Renal pelvis (tissue), 4 donors: ENCODE measurements around the gene BOC. TPM values are rescaled to one million over a fixed set of nuclear protein-coding genes. Genes with fewer than 3 reads are reported as not detected.

Experiments
- DNase-seq: peaks from one replicate; pipeline ENCODE4 v3.0.0-alpha.2; 2013
- polyA plus RNA-seq, 3 donors: library from polyadenylated mRNA; unstranded; fragments of 120-200 nt; gene quantifications; one replicate each; pipeline ENCODE4 v1.2.1, GENCODE V29; 2013; ENCODE audit not compliant: insufficient read length in 3 of 3

The BOC gene
- polyA plus RNA-seq, 3 donors = 20.7 to 30.7 (median 24.2) TPM

DNA sequence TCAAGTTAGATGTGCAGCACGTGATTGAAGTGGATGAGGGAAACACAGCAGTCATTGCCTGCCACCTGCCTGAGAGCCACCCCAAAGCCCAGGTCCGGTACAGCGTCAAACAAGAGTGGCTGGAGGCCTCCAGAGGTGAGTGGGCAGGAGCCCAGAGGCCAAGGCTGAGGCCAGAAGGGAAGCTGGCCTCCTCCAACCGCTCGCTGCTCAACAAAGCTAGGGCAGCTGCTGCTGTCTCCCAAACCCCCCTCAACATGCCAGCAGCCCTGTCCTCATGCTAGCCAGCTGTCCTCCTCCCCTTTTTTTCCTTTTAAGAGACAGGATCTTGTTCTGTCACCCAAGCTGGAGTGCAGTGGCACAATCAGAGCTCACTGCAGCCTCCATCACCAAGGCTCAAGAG is 57.0 kb downstream of the BOC start:
- no peak for DNase-seq

DNA sequence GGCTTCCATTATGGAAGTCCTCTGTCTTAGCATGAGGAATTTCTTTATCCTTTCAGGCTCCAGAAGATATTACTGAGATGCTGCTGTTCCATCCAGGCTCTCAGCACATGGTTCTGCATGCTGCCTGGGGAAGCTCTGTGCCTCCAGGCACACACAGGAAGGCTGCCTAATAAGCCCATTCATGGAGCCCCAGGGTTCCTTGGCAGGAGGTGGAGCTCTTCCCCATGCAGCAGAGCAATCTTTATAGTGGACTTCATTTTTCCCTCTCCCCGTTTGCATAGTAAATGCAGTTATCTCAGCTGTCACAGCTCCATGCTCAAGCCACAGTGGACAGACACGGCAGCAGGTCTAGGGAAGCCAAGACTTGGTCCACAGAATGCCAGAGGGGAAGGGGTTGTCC is 57.6 kb downstream of the BOC start:
- no peak for DNase-seq

DNA sequence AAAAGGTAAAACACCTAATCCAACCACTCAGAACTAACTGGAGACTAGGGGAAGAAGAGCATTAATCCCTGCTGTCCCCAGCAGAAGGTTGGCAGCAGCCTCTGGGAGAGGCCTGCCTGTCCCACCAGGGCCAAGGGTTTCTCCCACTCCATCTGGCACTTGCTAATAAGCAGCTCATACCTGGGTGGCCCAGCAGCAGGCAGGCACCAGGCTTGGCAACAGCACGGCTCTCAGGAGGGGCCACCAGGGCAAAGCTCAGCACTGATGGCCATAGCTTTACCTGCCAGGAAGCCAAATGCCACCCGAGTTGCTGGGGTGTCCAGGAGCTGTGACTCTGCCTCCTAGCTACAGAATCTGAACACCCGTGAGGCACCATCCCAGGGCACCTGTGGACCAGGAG is 58.3 kb downstream of the BOC start:
- no peak for DNase-seq

DNA sequence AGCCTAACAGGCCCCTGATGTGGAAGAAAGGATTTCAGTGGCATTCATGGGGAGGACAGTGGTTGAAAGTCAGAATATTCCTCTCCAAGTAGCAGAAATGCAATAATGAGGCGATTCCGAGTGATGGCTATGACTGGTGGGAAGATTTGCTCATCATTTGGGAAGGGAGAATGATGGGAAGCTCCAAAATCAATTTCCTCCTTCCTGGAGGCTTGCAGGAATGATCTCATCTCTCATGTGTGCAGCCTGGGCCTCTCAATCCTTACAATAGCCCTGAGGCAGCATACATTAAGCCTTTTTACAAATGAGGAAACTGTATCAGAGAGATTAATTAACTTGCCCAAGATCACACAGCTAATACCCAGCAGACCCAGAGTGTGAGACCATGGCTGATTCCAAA is 58.7 kb downstream of the BOC start:
- no peak for DNase-seq

DNA sequence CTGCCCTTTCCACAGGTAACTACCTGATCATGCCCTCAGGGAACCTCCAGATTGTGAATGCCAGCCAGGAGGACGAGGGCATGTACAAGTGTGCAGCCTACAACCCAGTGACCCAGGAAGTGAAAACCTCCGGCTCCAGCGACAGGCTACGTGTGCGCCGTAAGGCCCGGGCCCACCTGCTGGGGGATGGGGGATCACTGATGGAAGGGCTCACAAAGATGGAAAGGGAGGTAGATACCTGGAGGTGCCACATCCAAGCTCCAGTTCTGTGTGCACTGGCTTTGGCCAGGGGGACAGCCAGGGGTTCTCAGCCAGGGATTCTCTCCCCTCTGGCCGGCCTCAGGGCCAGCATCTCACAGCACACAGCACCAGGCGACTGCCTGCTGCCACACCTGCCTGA is 59.4 kb downstream of the BOC start:
- DNase-seq = no peak

DNA sequence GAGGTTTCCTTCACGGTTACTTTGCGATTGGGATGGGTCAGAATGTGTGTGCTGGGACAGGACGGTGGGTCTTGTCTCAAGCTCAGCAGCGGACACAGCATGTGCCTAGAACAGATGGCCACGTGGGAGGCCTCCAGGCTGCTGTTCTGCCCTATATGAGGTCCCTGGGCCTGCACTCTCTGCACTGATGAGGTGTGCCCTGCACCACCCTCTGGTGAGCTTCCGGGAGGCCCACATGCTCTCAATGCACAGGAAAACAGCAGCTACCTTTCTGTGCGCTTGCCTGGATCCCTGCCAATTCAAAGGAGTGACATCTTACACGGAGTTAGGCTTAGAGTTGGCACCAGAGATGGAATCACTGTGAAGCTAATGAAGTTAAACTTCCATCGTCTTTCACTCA is 59.8 kb downstream of the BOC start:
- no peak for DNase-seq

DNA sequence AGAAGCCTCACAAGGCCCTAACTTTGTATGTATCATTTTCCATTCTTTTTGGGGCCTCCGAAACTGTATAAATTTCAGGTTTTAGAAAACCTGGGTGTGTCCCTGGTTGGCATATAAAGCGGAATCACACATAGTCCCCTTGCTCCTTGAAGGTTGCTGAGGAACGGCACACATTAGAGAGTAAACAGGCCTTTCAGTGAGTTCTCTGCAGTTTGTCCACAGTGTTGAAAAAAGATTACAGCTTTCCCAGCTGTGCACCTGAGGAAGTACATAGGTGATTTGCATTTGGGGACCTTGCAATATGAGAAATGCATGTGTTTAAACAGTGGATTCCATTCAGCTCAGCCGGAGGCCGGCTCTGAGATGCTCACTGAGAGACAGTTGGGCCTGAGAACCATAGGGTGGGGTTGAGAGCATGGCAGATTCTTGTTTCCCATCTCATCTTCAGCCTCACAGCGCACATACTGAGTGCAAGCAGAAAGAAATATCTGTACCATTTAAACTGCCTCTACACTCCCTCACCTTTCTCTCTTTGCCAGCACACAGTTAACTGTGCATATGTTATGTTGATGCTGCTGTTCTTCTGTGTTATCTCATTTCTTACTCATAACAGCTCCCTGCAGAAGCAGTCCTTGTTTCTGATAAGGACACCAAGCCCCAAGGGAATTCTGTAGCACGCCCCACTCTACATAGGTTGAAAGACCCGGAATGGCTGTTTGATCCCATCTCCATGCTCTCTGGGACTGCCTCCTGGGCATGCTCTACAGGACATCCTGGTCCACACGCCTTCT is 60.4 kb downstream of the BOC start:
- no peak for DNase-seq

DNA sequence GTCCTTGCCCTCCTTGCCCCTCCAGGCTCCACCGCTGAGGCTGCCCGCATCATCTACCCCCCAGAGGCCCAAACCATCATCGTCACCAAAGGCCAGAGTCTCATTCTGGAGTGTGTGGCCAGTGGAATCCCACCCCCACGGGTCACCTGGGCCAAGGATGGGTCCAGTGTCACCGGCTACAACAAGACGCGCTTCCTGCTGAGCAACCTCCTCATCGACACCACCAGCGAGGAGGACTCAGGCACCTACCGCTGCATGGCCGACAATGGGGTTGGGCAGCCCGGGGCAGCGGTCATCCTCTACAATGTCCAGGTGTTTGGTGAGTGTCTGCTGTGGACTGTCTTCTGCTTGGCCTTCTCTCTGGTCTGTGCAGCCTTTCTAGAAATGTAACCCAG is 61.0 kb downstream of the BOC start:
- DNase-seq = no peak

DNA sequence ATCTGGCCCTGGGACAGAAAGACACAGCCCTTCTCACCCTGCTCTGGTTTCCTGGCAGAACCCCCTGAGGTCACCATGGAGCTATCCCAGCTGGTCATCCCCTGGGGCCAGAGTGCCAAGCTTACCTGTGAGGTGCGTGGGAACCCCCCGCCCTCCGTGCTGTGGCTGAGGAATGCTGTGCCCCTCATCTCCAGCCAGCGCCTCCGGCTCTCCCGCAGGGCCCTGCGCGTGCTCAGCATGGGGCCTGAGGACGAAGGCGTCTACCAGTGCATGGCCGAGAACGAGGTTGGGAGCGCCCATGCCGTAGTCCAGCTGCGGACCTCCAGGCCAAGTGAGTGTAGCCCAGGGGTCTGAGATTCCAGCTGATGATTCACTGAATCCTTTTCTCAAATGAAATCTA is 61.7 kb downstream of the BOC start:
- no peak for DNase-seq

DNA sequence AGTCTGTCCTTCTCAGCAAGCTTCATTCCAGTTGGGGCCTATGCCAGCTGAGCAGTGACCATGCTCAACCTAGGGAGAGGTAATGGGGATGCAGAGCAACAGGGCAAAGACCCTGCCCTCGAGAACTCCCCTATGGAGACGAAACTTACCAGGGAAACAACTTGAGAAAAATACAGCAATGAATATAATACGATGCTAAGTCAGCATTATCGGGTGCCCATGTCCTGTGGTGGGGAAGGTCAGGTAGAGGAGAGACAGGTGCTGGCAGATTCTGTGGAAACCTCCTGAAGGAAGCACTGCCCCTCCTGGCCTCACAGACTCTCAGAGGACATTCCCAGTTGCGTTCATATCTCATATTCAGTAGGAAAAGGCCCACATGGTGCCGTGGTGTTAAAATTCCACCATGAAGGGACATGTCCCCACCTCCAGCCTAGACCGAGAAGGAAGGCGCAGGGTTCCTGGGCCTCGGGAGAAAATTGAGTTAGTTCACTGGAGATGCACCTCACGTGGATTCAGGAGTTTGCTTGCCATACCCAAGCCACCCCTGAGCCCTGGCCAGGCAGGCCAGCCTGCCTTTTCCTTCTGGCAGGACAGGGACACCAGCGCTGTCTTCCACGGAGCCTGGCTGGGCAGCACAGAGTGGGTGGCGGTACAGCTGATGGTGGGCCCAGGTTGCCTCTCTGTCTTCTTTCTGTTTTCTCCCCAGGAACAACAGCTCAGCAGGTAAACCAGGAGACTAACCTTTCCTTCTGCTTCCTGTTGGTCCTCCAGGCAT is 62.4 kb downstream of the BOC start:
- no peak for DNase-seq

DNA sequence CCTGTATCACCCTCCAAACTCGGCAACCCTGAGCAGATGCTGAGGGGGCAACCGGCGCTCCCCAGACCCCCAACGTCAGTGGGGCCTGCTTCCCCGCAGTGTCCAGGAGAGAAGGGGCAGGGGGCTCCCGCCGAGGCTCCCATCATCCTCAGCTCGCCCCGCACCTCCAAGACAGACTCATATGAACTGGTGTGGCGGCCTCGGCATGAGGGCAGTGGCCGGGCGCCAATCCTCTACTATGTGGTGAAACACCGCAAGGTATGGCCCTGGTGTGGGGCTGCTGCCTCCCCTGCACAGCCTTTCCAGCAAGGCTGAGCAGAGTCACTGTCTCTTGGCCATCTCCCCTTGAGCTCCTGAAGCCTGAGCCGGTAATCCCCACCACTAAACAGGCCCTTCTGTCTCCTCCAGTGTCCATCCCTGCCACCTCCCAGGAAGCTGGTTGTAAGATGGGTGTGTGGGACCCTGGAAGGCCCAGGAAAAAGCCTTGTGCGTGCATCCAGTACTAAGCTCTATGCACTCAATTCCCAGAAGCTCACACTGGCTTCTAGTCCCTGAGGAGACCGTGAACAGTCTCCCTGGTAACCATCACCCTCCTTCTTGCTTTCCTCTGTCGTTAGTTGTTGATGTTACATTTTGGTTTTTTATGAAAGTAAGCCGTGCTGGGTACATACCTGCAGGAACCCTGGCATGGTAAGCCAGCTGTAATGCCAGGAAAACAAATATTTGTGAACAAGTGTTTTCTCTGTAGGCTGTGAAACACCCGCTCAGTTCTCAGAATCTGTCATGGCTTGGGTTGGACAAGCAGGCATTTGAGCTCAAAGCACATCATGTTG is 63.3 kb downstream of the BOC start:
- DNase-seq = no peak

DNA sequence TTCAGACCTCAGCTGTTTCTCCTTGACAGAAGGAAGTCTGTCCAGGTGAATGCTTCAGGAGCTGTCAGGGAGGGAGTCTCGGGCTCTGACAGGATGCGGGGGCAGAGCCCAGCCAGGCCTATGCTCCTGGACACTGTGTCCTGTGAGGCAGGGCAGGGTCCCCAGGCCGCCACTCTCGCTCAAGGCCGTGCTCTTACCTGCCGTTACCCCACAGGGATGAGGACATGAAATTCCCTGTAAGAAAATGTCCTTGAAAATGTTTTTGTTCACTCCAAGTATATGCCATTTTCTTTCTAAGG is 63.9 kb downstream of the BOC start:
- no peak for DNase-seq

DNA sequence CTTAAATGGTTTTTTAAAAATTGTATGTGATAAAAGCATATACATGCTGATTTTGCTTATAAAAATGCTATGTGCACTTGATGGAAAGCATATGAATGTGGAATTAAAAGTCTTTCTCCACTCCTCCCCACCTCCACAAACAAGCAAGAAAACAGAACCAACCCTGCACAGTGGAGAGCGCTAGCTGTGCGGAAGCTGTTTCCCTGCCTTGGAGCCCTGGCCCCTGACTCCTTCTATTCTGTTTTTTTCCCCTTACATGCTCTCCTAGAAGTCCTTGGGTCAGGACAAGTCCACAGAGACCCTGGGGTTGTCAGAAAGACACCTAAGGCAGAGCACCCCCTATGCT is 64.2 kb downstream of the BOC start:
- no peak for DNase-seq

DNA sequence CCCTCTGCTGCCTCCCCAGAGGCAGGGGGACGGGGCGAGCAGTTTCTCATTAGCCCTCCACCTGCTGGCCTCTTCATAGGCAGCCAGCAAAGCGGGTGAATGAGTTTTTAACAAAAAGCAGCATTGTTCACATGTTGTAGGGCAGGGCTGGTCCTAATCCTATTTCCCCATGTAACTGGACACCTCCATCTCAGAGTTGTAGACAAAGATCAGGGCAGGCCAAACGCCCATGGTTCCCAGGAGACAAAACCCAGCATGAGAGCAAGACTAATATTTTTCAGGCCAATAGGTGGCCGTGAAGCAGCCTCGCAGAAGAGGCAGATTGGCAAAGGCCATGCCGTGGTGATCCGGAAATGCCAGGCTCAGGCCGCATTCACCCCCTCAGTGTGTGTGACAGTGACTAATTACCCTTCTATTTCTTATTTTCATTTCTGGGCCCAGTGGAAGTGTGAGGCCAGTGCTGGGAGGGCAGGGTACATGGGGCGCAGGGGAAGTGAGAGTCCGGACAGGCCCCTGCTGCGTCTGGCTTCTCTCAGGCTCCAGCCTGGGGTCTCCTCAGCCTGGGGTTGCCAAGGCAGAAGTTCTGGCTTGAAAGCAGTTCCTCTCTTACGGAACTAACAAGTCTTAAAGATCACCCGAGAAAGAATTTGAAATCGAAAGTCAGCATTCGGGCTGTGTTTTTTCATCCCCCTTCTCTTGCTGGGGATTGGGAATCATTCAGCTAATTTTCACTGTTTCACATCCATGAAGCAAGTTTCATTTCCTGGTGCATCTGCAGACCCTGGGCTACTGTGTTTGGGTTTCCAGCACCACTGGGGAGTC is 64.8 kb downstream of the BOC start:
- DNase-seq = no peak

DNA sequence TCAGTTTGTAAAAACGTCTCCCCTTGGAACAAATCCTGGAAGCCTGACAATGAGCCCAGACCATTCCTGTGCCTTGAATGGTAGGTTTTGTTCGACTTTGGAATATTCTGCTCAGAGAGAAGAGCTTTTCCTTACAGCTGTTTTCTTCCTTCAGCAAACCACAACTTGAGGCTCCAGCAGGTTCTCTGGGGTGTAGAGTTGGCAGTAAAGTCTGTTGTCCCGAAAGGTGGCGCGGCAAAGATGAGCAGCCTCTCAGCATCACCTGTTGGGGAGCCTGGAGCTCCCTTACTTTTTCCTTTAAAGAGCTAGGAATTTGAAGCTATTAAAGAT is 65.4 kb downstream of the BOC start:
- no peak for DNase-seq

DNA sequence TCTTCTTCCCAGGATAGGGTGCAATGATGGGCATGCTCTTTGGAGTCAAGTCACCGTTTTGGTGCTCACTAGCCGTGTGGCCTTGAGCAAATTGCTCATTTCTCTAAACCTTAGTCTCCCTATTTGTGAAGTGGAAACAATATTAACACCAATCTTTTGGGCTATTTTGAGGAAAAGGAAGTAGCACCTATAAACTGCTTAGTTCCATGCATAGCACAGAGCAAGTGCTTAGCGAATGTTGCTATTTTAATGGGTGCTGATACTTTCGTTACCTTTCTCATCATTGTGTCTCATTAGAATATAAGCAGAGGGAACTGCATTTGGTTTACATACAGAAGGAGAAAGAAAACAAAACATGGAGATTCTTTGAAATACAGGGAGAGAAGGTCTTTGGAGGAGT is 66.1 kb downstream of the BOC start:
- no peak for DNase-seq

DNA sequence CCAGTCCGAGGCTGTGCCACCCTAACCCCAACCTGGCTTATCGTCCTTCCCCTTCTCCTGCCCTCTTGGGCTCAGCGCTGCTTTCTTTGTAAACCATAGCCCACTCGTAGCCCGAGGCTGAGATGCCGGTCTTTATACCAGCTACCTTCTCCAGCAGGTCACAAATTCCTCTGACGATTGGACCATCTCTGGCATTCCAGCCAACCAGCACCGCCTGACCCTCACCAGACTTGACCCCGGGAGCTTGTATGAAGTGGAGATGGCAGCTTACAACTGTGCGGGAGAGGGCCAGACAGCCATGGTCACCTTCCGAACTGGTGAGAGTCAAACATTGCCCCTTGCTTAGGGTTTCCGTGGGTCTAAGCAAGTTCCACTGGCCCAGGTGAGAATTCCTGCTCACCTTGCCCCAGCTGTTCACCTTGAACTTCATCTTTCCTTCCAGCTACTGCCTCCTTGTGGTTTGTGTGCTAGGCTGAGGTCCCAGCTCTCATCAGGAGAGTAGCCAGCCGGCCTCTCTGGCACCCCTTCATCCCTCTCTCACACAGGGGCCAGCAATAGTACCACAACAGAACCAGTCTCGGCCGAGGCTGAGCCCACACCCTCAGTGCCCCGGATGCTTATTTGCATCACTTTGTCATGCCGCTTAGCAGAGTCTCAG is 66.7 kb downstream of the BOC start:
- DNase-seq = no peak

DNA sequence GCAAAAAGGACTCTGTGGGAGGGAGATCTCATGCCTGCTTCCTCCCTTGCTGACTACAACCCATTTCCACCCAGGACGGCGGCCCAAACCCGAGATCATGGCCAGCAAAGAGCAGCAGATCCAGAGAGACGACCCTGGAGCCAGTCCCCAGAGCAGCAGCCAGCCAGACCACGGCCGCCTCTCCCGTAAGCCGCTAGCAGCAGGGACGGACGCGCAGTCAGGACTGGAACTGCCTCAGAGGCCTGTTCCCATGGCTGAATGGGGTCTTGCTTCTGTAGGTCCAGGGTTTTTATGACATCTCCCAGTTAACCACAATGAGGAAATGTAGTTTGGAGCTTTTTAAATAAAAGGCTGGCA is 67.2 kb downstream of the BOC start:
- no peak for DNase-seq

DNA sequence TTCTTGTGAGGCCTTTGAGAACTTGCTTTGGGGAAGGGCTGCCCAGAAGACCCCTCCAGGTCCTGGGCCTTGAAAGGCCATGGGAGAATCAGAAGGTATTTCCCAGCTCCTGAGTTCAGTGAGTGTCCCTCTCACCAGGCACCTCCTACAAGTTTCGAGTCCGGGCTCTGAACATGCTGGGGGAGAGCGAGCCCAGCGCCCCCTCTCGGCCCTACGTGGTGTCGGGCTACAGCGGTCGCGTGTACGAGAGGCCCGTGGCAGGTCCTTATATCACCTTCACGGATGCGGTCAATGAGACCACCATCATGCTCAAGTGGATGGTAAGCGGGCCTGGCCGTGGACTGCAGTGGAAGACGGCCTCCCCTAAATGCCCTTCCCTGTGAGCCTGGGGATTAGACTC is 68.3 kb downstream of the BOC start:
- no peak for DNase-seq

DNA sequence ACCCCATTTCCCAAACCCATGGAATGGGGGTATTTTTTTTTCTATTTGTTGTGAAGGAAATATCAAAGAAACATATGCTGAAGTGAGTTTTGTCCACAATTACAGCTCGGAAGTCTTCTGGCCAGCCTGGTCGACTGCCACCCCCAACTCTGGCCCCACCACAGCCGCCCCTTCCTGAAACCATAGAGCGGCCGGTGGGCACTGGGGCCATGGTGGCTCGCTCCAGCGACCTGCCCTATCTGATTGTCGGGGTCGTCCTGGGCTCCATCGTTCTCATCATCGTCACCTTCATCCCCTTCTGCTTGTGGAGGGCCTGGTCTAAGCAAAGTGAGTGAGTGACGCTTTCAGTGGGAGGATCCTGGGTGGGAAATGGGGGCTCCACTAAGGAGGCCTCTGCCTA is 71.9 kb downstream of the BOC start:
- no peak for DNase-seq

DNA sequence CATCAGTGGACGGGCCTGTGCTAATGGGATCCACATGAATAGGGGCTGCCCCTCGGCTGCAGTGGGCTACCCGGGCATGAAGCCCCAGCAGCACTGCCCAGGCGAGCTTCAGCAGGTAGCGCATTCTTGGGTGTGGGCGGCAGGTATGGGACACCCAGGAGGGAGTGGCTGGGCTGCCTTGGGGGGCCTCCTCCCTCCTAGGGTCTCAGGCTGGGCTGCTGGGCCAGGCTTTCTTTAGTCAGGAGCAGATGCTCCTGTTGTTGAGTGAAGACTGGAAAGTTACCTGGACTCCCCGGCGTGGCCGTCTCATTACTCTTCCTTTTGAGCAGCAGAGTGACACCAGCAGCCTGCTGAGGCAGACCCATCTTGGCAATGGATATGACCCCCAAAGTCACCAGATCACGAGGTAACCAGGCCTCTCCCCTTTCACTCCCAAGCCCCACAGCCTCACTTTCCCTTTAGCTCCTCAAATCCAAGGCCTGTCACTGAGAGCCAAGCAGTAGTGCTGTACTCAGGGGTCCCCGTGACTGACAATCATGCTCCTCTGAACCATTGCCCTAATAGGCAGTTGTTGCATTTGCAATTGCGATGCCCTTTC is 73.2 kb downstream of the BOC start:
- no peak for DNase-seq

DNA sequence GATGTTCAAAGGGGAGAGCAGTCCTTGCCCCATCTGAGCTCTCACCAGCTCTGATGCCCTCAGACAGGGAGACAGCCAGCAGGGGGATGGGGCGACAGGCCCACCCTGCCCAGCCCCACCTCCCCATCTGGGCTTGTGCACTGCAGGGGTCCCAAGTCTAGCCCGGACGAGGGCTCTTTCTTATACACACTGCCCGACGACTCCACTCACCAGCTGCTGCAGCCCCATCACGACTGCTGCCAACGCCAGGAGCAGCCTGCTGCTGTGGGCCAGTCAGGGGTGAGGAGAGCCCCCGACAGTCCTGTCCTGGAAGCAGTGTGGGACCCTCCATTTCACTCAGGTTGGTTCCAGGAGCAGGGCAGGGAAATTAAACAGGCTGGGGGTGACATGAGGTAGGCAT is 73.9 kb downstream of the BOC start:
- no peak for DNase-seq
